Trophoblast cell (in vitro differentiated cells and primary cell): Measurements from ENCODE around the gene OR1N2.
"Not testable (repeated sequence)": the region's sequence is repeated elsewhere in the genome, so short reads cannot be mapped to it uniquely, and the experiment has no call there.

ENCODE experiments used
- DNase-seq, 2 donors: peaks; one replicate each; pipeline ENCODE4 v3.0.0-alpha.2; 2016
- H2AFZ ChIP-seq: 2 replicates; pipeline ENCODE4 v1.6.1; 2013; ENCODE audit warnings: low read length, moderate library complexity, mild to moderate bottlenecking; ENCODE audit not compliant: insufficient read depth, poor library complexity
- H2AK5ac ChIP-seq: 2 replicates; pipeline ENCODE4 v1.6.1; 2013; ENCODE audit warnings: mild to moderate bottlenecking, low read length
- H2BK120ac ChIP-seq: 2 replicates; pipeline ENCODE4 v1.6.1; 2013; ENCODE audit warnings: low read length, mild to moderate bottlenecking, moderate library complexity; ENCODE audit not compliant: insufficient read depth, poor library complexity
- H2BK12ac ChIP-seq: 2 replicates; pipeline ENCODE4 v1.6.1; 2013; ENCODE audit warnings: mild to moderate bottlenecking, low read length, moderate library complexity
- H2BK5ac ChIP-seq: 2 replicates; pipeline ENCODE4 v1.6.1; 2013; ENCODE audit warnings: low read length, low read depth, moderate library complexity, mild to moderate bottlenecking; ENCODE audit not compliant: poor library complexity
- H3K14ac ChIP-seq: 2 replicates; pipeline ENCODE4 v1.6.1; 2013; ENCODE audit warnings: mild to moderate bottlenecking, low read length
- H3K18ac ChIP-seq: 2 replicates; pipeline ENCODE4 v1.6.1; 2013; ENCODE audit warnings: mild to moderate bottlenecking, low read length
- H3K23ac ChIP-seq: 2 replicates; pipeline ENCODE4 v1.6.1; 2013; ENCODE audit warnings: low read length
- H3K27ac ChIP-seq: 2 replicates; pipeline ENCODE4 v1.5.1; 2013; ENCODE audit warnings: low read depth, mild to moderate bottlenecking, inconsistent platforms, low read length, moderate library complexity
- H3K27me3 ChIP-seq: 2 replicates; pipeline ENCODE4 v1.6.1; 2013; ENCODE audit warnings: inconsistent platforms, mild to moderate bottlenecking, low read length, moderate library complexity; ENCODE audit not compliant: insufficient read depth
- H3K36me3 ChIP-seq, 2 experiments: 1 replicate in 1 of 2; 2 replicates in 1 of 2; pipeline ENCODE4 v1.6.1; 2013; ENCODE audit warnings: low read length in 2 of 2, mild to moderate bottlenecking in 2 of 2, moderate library complexity in 1 of 2; ENCODE audit not compliant: insufficient read depth in 2 of 2, control insufficient read depth in 1 of 2
- H3K4ac ChIP-seq: 2 replicates; pipeline ENCODE4 v1.6.1; 2013; ENCODE audit warnings: low read depth, mild to moderate bottlenecking, low read length, moderate library complexity
- H3K4me1 ChIP-seq, 2 experiments: 1 replicate in 1 of 2; 2 replicates in 1 of 2; pipeline ENCODE4 v1.6.1; 2013; ENCODE audit warnings: low read length in 2 of 2, mild to moderate bottlenecking in 2 of 2, moderate library complexity in 1 of 2; ENCODE audit not compliant: insufficient read depth in 2 of 2, control insufficient read depth in 1 of 2
- H3K4me2 ChIP-seq: 2 replicates; pipeline ENCODE4 v1.6.1; 2013; ENCODE audit warnings: inconsistent platforms, mild to moderate bottlenecking, low read length, moderate library complexity
- H3K4me3 ChIP-seq: 2 replicates; pipeline ENCODE4 v1.5.1; 2013; ENCODE audit warnings: mild to moderate bottlenecking, low read depth, low read length, inconsistent platforms
- H3K79me1 ChIP-seq: one replicate; pipeline ENCODE4 v1.6.1; 2013; ENCODE audit warnings: low read length
- H3K79me2 ChIP-seq: 2 replicates; pipeline ENCODE4 v1.6.1; 2013; ENCODE audit warnings: low read length, mild to moderate bottlenecking; ENCODE audit not compliant: control insufficient read depth, insufficient read depth, poor library complexity
- H3K9ac ChIP-seq: 2 replicates; pipeline ENCODE4 v1.6.1; 2013; ENCODE audit warnings: mild to moderate bottlenecking, low read length
- H3K9me3 ChIP-seq: 2 replicates; pipeline ENCODE4 v1.6.1; 2013; ENCODE audit warnings: low read depth, mild to moderate bottlenecking, control low read depth, inconsistent platforms, low read length; ENCODE audit not compliant: insufficient read depth
- H4K12ac ChIP-seq: 2 replicates; pipeline ENCODE4 v1.6.1; 2013; ENCODE audit warnings: low read depth, mild to moderate bottlenecking, low read length, moderate library complexity
- H4K8ac ChIP-seq: 2 replicates; pipeline ENCODE4 v1.6.1; 2013; ENCODE audit warnings: low read depth, mild to moderate bottlenecking, low read length, moderate library complexity
- H4K91ac ChIP-seq: one replicate; pipeline ENCODE4 v1.6.1; 2013; ENCODE audit warnings: low read depth, mild to moderate bottlenecking, low read length, moderate library complexity
- WGBS: extraction: QIAGEN DNeasy Blood & Tissue Kit; methylation state at CpG from one replicate; pipeline ENCODE4 v1.1.7; 2013; ENCODE audit warnings: missing lambda C conversion rate; ENCODE audit not compliant: insufficient read length, insufficient coverage; ENCODE audit errors: extremely low coverage; 5-methylcytosine and 5-hydroxymethylcytosine counted together

OR1N2 gene

GRCh38 chr9:122583284-122583683 is 30.4 kb downstream of the OR1N2 start, which contains the start of gene OR1L8:
Gene OR1L8 (minus strand): TSS chr9:122583384. CDS start chr9:122568477, 14,907 bp downstream.
- not testable (repeated sequence) for H3K4ac ChIP-seq, H3K27ac ChIP-seq, H3K9ac ChIP-seq, H3K4me2 ChIP-seq, H4K8ac ChIP-seq, H3K79me1 ChIP-seq, H2BK12ac ChIP-seq, H2AK5ac ChIP-seq, H3K27me3 ChIP-seq, H4K12ac ChIP-seq, H3K79me2 ChIP-seq, H3K4me1 ChIP-seq, DNase-seq, H3K36me3 ChIP-seq, H3K23ac ChIP-seq, H4K91ac ChIP-seq, H3K14ac ChIP-seq, H2BK5ac ChIP-seq, H3K4me3 ChIP-seq, H3K9me3 ChIP-seq, H3K18ac ChIP-seq, H2BK120ac ChIP-seq, H2AFZ ChIP-seq
- no CpG with 5 or more reads among the region's 8 CpGs for WGBS
